ENCODE data around the gene MAN1B1. TPM values are rescaled to one million over a fixed set of nuclear protein-coding genes. Genes with fewer than 3 reads are reported as not detected.

MAN1B1 gene
- total and polyA plus RNA-seq, 2 donors (not counting 3 experiments of a cell fraction or from before 2014, with no cell fraction given): 75.3 to 83.3 TPM

- no peak overlapping the region for H2AFZ ChIP-seq (ENCODE audit: low read depth, low read length)
- TF ChIP-seq CTCF (IDR thresholded peaks at IDR 0.05; ENCODE audit: extremely low read depth in 1 of 2, insufficient read depth in 1 of 2, low read depth in 1 of 2, low read length in 2 of 2) (no peak), POLR2A (IDR thresholded peaks at IDR 0.05; ENCODE audit: low read depth, low read length) (no peak), GATA2 (IDR thresholded peaks at IDR 0.05; ENCODE audit: insufficient read depth, insufficient read length, low read depth, low read length) (no peak), POLR2AphosphoS5 (IDR thresholded peaks at IDR 0.05; ENCODE audit: insufficient read depth, low read depth, low read length) (no peak), MAX (IDR thresholded peaks at IDR 0.05; ENCODE audit: insufficient read depth, insufficient read length) (no peak), JUN (IDR thresholded peaks at IDR 0.05; ENCODE audit: borderline replicate concordance, insufficient read depth, insufficient read length, low read depth) (no peak), FOS (IDR thresholded peaks at IDR 0.05; ENCODE audit: borderline replicate concordance, insufficient read depth, low read length) (no peak), MYC (IDR thresholded peaks at IDR 0.05; ENCODE audit: low read depth, low read length) (no peak), EZH2 (IDR thresholded peaks at IDR 0.05; ENCODE audit: borderline replicate concordance, low read depth, low read length, severe bottlenecking) (no peak)
- no peaks in the 10 kb centered on the region for H3K27me3 ChIP-seq (ENCODE audit: control insufficient read depth in 2 of 2, insufficient read depth in 2 of 2, low read length in 2 of 2)
- peaks cover 5% of the 10 kb centered on the region for H3K4me1 ChIP-seq (ENCODE audit: control insufficient read depth, extremely low read depth, insufficient read depth, low read length)
- no peak for FAIRE-seq
- no peak overlapping the region for H3K4me3 ChIP-seq (replicated peaks in 1 of 3; ENCODE audit: insufficient read depth in 1 of 3, low read depth in 1 of 3, low read length in 3 of 3)
- ChIA-PET POLR2A (no interaction called here), CTCF (interaction anchor here (1.5 to 8.0 kb wide), 3 partner anchors 17 to 37 kb away, joined by 4 to 152 read pairs (median 34); partner anchors contain the start of gene NPDC1)
- no peaks in the 10 kb centered on the region for H3K36me3 ChIP-seq (ENCODE audit: control insufficient read depth in 2 of 2, extremely low read depth in 1 of 2, insufficient read depth in 2 of 2, low read length in 2 of 2)
- H3K79me2 ChIP-seq (ENCODE audit: control insufficient read depth, insufficient read depth, low read length): peaks cover 9% of the 10 kb centered on the region
- no peak overlapping the region for H3K4me2 ChIP-seq (ENCODE audit: insufficient read depth, low read length)
- no peak for DNase-seq (ENCODE audit: low read depth, low spot score)
- H3K9me3 ChIP-seq (replicated peaks; ENCODE audit: control insufficient read depth, insufficient read depth, low read length): no peaks in the 10 kb centered on the region
- no peak overlapping the region for H3K27ac ChIP-seq (ENCODE audit: insufficient read depth, low read depth, low read length)
- dilution Hi-C loops (cut with MboI; ENCODE audit: extremely low pct_ligation_motif_present, low sequenced_read_pairs): no loop called here
- H3K9ac ChIP-seq (replicated peaks; ENCODE audit: extremely low read depth, insufficient read depth, low read length): no peak overlapping the region
- no peaks in the 10 kb centered on the region for H3K9me1 ChIP-seq (replicated peaks; ENCODE audit: control insufficient read depth, extremely low read depth, insufficient read depth, low read length)
- H4K20me1 ChIP-seq (replicated peaks; ENCODE audit: control insufficient read depth, extremely low read depth, insufficient read depth, low read length): no peaks in the 10 kb centered on the region
- no TSS peak for BruUV-seq (replicated peaks)
- intact Hi-C loops (cut with micrococcal nuclease): loop anchor here (1.0 kb wide), 2 partner anchors 36 to 278 kb away; no protein-coding TSS in a partner anchor
Observed at GRCh38 chr9:137064880-137065164, 22.0 kb upstream of the MAN1B1 start.

All from endothelial cell of umbilical vein (primary cell).